ENCODE measurements around the gene CAPN10. TPM values are rescaled to one million over a fixed set of nuclear protein-coding genes. Genes with fewer than 3 reads are reported as not detected.

Gene CAPN10
- total and polyA plus RNA-seq, 2 donors (not counting 3 experiments of a cell fraction or from before 2014, with no cell fraction given): 25.2 to 39.9 TPM

DNA sequence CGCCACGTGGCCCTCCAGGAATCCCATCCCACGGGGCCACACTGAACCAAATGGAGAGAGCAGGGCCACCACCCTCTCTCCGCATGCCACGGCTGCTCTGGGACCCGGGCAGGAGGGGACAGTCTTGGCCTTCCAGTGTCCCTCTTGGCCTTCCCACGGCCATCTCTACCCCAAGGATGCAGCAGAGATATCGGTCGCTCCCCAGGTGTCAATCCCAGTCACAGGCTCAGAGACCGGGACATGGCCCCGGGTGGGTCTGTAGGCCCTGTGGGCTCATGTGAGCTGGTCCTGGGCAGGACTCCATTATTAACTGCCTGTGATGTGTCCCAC lies 15.3 kb downstream of the CAPN10 start:
- H3K4me2 ChIP-seq (ENCODE audit: insufficient read depth, low read length): no peak overlapping the region
- TF ChIP-seq POLR2AphosphoS5 (IDR thresholded peaks at IDR 0.05; ENCODE audit: insufficient read depth, low read depth, low read length): no peak
- TF ChIP-seq GATA2 (IDR thresholded peaks at IDR 0.05; ENCODE audit: insufficient read depth, insufficient read length, low read depth, low read length): no peak
- no peak for TF ChIP-seq FOS (IDR thresholded peaks at IDR 0.05; ENCODE audit: borderline replicate concordance, insufficient read depth, low read length)
- no peak for TF ChIP-seq POLR2A (IDR thresholded peaks at IDR 0.05; ENCODE audit: low read depth, low read length)
- TF ChIP-seq MYC (IDR thresholded peaks at IDR 0.05; ENCODE audit: low read depth, low read length): no peak
- no peak for TF ChIP-seq EZH2 (IDR thresholded peaks at IDR 0.05; ENCODE audit: borderline replicate concordance, low read depth, low read length, severe bottlenecking)
- TF ChIP-seq, protein P1, sequence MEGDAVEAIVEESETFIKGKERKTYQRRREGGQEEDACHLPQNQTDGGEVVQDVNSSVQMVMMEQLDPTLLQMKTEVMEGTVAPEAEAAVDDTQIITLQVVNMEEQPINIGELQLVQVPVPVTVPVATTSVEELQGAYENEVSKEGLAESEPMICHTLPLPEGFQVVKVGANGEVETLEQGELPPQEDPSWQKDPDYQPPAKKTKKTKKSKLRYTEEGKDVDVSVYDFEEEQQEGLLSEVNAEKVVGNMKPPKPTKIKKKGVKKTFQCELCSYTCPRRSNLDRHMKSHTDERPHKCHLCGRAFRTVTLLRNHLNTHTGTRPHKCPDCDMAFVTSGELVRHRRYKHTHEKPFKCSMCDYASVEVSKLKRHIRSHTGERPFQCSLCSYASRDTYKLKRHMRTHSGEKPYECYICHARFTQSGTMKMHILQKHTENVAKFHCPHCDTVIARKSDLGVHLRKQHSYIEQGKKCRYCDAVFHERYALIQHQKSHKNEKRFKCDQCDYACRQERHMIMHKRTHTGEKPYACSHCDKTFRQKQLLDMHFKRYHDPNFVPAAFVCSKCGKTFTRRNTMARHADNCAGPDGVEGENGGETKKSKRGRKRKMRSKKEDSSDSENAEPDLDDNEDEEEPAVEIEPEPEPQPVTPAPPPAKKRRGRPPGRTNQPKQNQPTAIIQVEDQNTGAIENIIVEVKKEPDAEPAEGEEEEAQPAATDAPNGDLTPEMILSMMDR (IDR thresholded peaks at IDR 0.05; ENCODE audit: extremely low read depth in 1 of 2, insufficient read depth in 1 of 2, low read depth in 1 of 2, low read length in 2 of 2): no peak
- TF ChIP-seq, protein P2, sequence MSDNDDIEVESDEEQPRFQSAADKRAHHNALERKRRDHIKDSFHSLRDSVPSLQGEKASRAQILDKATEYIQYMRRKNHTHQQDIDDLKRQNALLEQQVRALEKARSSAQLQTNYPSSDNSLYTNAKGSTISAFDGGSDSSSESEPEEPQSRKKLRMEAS (IDR thresholded peaks at IDR 0.05; ENCODE audit: insufficient read depth, insufficient read length): no peak
- no peak for TF ChIP-seq JUN (IDR thresholded peaks at IDR 0.05; ENCODE audit: borderline replicate concordance, insufficient read depth, insufficient read length, low read depth)
- H3K27ac ChIP-seq (ENCODE audit: insufficient read depth, low read depth, low read length): no peak overlapping the region
- POLR2A ChIA-PET: no interaction called here
- BruUV-seq (replicated peaks): no TSS peak
- no peaks in the 10 kb centered on the region for H3K27me3 ChIP-seq (ENCODE audit: control insufficient read depth in 2 of 2, insufficient read depth in 2 of 2, low read length in 2 of 2)
- no peak overlapping the region for H3K9ac ChIP-seq (replicated peaks; ENCODE audit: extremely low read depth, insufficient read depth, low read length)
- CTCF ChIA-PET: no interaction called here
- no peaks in the 10 kb centered on the region for H4K20me1 ChIP-seq (replicated peaks; ENCODE audit: control insufficient read depth, extremely low read depth, insufficient read depth, low read length)
- peaks cover 0 to 8% of the 10 kb centered on the region in 2 experiments for H3K36me3 ChIP-seq (ENCODE audit: control insufficient read depth in 2 of 2, extremely low read depth in 1 of 2, insufficient read depth in 2 of 2, low read length in 2 of 2)
- FAIRE-seq (no peak), DNase-seq (ENCODE audit: low read depth, low spot score) (no peak)
- H2AFZ ChIP-seq (ENCODE audit: low read depth, low read length): no peak overlapping the region
- no peaks in the 10 kb centered on the region for H3K9me1 ChIP-seq (replicated peaks; ENCODE audit: control insufficient read depth, extremely low read depth, insufficient read depth, low read length)
- no peak overlapping the region for H3K4me3 ChIP-seq (replicated peaks in 1 of 3; ENCODE audit: insufficient read depth in 1 of 3, low read depth in 1 of 3, low read length in 3 of 3)
- H3K9me3 ChIP-seq (replicated peaks; ENCODE audit: control insufficient read depth, insufficient read depth, low read length): no peaks in the 10 kb centered on the region
- H3K79me2 ChIP-seq (ENCODE audit: control insufficient read depth, insufficient read depth, low read length): no peaks in the 10 kb centered on the region
- dilution Hi-C loops (cut with MboI; ENCODE audit: extremely low pct_ligation_motif_present, low sequenced_read_pairs): no loop called here
- H3K4me1 ChIP-seq (ENCODE audit: control insufficient read depth, extremely low read depth, insufficient read depth, low read length): peaks cover 2% of the 10 kb centered on the region
- intact Hi-C loops (cut with micrococcal nuclease): loop anchor here (5.0 kb wide), 1 partner anchor 311 kb away; no protein-coding TSS in a partner anchor

Data from endothelial cell of umbilical vein (primary cell).